Glutamatergic neuron (in vitro differentiated cells): ENCODE results near the gene RANBP6. TPM values are rescaled to one million over a fixed set of nuclear protein-coding genes. Genes with fewer than 3 reads are reported as not detected.

ENCODE experiments used
- DNase-seq: peaks from one replicate; pipeline ENCODE4 v3.0.0; 2022
- H3K27ac Mint-ChIP-seq: one replicate; pipeline ENCODE4 v1.8.0; 2020; ENCODE audit warnings: mild to moderate bottlenecking, mixed read lengths, inconsistent platforms; ENCODE audit not compliant: unreplicated experiment
- H3K27me3 Mint-ChIP-seq: one replicate; pipeline ENCODE4 v1.8.0; 2020; ENCODE audit warnings: mild to moderate bottlenecking, moderate library complexity, mixed read lengths, inconsistent platforms; ENCODE audit not compliant: unreplicated experiment
- H3K36me3 Mint-ChIP-seq: one replicate; pipeline ENCODE4 v1.8.0; 2020; ENCODE audit warnings: mild to moderate bottlenecking, mixed read lengths, inconsistent platforms; ENCODE audit not compliant: unreplicated experiment
- H3K4me1 Mint-ChIP-seq: one replicate; pipeline ENCODE4 v1.8.0; 2020; ENCODE audit warnings: mild to moderate bottlenecking, low read depth, mixed read lengths, inconsistent platforms; ENCODE audit not compliant: unreplicated experiment
- H3K4me3 Mint-ChIP-seq: one replicate; pipeline ENCODE4 v1.8.0; 2020; ENCODE audit warnings: mild to moderate bottlenecking, mixed read lengths, inconsistent platforms; ENCODE audit not compliant: unreplicated experiment
- H3K9me3 Mint-ChIP-seq: one replicate; pipeline ENCODE4 v1.8.0; 2020; ENCODE audit warnings: mild to moderate bottlenecking, moderate library complexity, mixed read lengths, inconsistent platforms; ENCODE audit not compliant: unreplicated experiment
- microRNA-seq: library from miRNA; unstranded; fragments of <30 nt; microRNA quantifications from one replicate; pipeline ENCODE4, GENCODE V29; 2020; ENCODE audit not compliant: unreplicated experiment
- total RNA-seq: library from RNA; stranded (reverse); fragmentation: NEBNext Ultra II Directional; extraction: Animal tissue kit (Norgen Biotek cat#: 25700); gene quantifications from one replicate; pipeline ENCODE4 v1.2.1, GENCODE V29; 2021; ENCODE audit not compliant: unreplicated experiment
- TF ChIP-seq, protein P1 (sequence below): fragments of 200-600 bp; sonication (generic); IDR thresholded peaks from one replicate; pipeline ENCODE4 v1.5.0; 2021; ENCODE audit not compliant: partially characterized antibody, unreplicated experiment

Gene RANBP6
- total RNA-seq, 1 donor from 2014 or later = 32.2 TPM

GRCh38 chr9:5971740-5972139 is 43.7 kb downstream of the RANBP6 start:
- H3K36me3 Mint-ChIP-seq = no peaks in the 10 kb centered on the region
- H3K9me3 Mint-ChIP-seq = peaks cover 3% of the 10 kb centered on the region
- DNase-seq = no peak
- no peaks in the 10 kb centered on the region for H3K27me3 Mint-ChIP-seq
- TF ChIP-seq, protein P1, sequence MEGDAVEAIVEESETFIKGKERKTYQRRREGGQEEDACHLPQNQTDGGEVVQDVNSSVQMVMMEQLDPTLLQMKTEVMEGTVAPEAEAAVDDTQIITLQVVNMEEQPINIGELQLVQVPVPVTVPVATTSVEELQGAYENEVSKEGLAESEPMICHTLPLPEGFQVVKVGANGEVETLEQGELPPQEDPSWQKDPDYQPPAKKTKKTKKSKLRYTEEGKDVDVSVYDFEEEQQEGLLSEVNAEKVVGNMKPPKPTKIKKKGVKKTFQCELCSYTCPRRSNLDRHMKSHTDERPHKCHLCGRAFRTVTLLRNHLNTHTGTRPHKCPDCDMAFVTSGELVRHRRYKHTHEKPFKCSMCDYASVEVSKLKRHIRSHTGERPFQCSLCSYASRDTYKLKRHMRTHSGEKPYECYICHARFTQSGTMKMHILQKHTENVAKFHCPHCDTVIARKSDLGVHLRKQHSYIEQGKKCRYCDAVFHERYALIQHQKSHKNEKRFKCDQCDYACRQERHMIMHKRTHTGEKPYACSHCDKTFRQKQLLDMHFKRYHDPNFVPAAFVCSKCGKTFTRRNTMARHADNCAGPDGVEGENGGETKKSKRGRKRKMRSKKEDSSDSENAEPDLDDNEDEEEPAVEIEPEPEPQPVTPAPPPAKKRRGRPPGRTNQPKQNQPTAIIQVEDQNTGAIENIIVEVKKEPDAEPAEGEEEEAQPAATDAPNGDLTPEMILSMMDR = no peak
- H3K4me3 Mint-ChIP-seq = no peak overlapping the region
- no peaks in the 10 kb centered on the region for H3K4me1 Mint-ChIP-seq
- no peak overlapping the region for H3K27ac Mint-ChIP-seq

Small RNA genes within 50 kb of the gene (microRNA-seq; reads per million reads assigned to microRNA genes)
- 11.4 reads per million, percentile 52 among the genes with 10 or more reads in this experiment for gene MIR4665

Other genes with a start within 250 kb of the RANBP6 start
- gene ERMP1, start 182.5 kb downstream of the RANBP6 start, total RNA-seq = 4.2 TPM
- gene MLANA, start 124.7 kb downstream of the RANBP6 start, total RNA-seq = not detected
- not detected for gene IL33, start 200.2 kb upstream of the RANBP6 start, total RNA-seq